ENCODE data around the gene MTA1. TPM values are rescaled to one million over a fixed set of nuclear protein-coding genes. Genes with fewer than 3 reads are reported as not detected.

Gene MTA1
- total RNA-seq, 1 donor = 52.7 TPM

DNA sequence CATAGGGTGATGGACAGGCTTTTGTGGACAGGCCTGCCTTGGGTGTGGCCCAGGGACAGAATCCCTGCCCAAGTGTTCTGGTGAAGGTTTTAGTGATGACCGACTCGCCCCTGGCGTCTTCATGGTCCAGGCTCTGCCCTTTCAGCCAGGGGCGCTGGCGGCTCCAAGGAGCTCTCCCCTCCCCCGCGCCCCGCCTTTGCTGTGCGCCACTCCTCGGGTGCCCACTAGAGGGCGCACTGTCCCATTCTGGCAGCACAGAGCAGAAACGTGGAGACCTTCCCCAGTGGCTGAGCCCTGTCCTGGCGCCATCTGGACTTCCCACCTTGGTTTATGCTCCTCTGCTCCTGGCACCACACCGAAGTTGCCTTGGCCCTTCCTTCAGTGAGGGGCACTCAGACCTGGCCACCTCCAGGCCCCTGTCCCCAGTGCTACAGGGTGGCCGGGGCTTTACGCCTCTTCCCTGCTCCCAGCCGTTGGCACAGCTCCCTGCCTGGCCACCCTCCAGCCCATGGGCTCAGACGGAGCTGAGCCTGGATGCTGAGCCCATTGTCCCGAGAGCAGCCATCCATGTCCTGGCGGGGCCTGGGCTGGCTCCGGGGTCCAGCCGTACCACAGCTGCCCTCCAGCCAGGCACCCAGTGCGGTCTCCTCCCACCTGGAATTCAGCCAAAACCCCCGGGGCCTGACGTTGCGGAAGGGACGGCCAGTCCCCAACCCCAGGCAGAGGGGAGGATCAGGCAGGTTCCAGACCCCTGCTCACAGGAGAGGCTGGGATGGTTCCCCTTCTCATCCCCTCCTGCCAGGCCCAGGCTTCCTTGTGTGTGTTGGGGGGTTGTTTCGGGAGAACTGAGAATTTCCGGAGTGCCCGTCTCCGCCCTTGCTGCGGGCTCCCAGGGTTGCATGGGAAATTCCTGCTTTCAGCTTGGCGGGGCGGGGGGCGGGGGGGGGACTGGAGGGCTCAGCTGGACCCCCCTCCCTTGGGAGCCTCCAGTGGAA is 61.5 kb downstream of the MTA1 start:
- peak; percentile 87 for DNase-seq (ENCODE audit: low read depth)
- TF ChIP-seq, protein P1, sequence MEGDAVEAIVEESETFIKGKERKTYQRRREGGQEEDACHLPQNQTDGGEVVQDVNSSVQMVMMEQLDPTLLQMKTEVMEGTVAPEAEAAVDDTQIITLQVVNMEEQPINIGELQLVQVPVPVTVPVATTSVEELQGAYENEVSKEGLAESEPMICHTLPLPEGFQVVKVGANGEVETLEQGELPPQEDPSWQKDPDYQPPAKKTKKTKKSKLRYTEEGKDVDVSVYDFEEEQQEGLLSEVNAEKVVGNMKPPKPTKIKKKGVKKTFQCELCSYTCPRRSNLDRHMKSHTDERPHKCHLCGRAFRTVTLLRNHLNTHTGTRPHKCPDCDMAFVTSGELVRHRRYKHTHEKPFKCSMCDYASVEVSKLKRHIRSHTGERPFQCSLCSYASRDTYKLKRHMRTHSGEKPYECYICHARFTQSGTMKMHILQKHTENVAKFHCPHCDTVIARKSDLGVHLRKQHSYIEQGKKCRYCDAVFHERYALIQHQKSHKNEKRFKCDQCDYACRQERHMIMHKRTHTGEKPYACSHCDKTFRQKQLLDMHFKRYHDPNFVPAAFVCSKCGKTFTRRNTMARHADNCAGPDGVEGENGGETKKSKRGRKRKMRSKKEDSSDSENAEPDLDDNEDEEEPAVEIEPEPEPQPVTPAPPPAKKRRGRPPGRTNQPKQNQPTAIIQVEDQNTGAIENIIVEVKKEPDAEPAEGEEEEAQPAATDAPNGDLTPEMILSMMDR (IDR thresholded peaks at IDR 0.05; ENCODE audit: insufficient read depth, low read depth, low read length) = peak; percentile 98
- peak overlapping the region; percentile 60 for H3K4me3 ChIP-seq (ENCODE audit: low read depth, low read length)

DNA sequence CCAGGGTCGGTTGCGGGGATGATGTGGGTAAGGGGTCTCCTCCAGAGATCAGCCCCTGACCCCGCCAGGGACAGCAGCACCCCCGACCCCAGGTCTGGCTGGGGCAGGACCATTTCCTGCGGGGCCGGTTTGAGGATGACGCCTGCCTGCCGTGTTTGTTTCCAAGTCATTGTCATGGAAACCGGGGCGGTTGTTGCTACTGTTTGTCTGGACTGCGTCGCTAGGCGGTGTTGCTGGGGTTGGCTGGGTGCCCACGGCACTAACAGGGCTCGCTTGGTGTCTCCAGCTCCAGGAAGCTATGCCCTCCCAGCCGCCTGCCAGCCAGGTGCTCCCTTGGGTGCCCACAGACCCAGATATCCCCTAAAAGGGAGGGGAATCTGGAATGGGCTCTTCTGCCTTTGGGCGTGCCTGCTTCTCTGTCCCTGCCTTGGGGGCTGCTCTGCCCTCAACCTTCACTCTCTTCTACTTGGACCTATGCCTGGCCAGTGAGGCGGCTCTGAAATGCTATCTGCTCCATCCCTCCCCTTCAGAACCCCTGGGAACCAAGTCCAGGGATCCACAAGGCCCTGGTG is 62.3 kb downstream of the MTA1 start:
- peak overlapping the region; percentile 60 for H3K4me3 ChIP-seq (ENCODE audit: low read depth, low read length)
- TF ChIP-seq, protein P1 (IDR thresholded peaks at IDR 0.05; ENCODE audit: insufficient read depth, low read depth, low read length) = no peak
- DNase-seq (ENCODE audit: low read depth) = peak; percentile 98

DNA sequence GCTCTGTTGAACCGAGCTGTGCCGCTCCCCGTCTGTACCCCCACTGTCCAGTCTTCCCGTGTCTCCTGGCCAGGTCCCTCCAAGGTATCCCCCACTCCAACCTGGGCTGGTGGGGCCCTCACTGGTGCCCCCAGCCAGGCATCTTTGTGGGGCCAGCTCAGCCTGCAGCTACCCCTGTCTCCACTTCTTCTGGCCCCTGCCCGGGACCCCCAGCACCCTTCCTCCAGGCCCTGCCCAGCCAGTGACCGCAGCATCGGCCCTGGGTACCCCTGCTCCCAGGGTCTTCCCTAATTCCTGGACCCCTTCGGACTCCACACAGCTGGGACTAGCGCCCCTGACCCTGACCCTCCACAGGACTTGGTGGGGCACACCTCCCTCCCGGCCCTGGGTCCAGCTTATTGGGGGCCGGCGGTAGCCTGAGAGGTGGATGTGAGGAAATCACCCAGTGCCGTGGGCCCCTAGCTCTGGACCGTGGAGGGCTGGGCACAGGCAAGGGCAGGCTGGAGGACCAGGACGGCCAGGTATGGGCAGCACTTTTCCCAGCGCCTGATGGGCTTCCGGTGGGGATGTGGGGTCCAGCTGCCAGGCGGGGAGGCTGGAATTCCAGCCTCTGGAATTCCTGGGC is 63.0 kb downstream of the MTA1 start:
- DNase-seq (ENCODE audit: low read depth) = no peak
- TF ChIP-seq, protein P1 (IDR thresholded peaks at IDR 0.05; ENCODE audit: insufficient read depth, low read depth, low read length) = no peak
- H3K4me3 ChIP-seq (ENCODE audit: low read depth, low read length) = no peak overlapping the region

DNA sequence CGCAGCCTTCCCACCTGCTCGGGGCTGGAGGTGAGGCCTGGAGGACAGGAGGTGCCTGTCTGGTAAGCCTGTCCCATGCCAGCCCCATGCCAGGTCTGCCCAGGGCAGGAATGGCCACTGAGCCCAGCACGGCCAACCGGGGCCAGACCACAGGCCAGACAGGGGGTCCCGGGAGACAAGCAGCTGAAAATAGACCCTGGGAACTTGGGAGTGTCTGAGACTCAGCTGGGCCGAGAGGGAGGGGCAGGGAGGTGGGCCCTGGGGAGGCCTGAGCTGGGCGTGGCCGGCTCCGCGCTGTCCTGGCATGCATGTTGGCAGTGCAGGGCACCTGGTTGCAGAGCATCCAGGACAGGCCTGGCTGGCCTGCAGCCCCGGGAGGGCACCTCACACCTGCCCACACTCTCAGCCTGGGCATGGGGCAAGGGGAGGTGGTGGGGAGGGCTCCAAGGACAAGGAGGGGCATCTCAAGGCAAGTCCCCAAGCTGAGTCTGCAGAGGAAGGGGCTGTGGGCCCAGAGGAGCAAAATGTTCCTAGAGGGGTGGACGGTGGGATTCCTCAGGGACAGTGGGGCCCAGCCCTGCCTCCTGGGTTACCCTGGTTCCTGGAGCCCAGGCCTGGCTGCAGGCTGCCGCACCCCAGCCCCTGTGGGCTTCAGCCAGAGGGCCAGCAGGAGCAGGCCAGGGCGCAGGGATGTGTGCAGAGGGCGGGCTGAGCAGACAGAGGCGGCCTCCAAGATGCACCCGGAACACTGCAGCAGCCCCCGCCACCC is 63.9 kb downstream of the MTA1 start:
- no peak for DNase-seq (ENCODE audit: low read depth)
- TF ChIP-seq, protein P1 (IDR thresholded peaks at IDR 0.05; ENCODE audit: insufficient read depth, low read depth, low read length) = no peak
- no peak overlapping the region for H3K4me3 ChIP-seq (ENCODE audit: low read depth, low read length)

DNA sequence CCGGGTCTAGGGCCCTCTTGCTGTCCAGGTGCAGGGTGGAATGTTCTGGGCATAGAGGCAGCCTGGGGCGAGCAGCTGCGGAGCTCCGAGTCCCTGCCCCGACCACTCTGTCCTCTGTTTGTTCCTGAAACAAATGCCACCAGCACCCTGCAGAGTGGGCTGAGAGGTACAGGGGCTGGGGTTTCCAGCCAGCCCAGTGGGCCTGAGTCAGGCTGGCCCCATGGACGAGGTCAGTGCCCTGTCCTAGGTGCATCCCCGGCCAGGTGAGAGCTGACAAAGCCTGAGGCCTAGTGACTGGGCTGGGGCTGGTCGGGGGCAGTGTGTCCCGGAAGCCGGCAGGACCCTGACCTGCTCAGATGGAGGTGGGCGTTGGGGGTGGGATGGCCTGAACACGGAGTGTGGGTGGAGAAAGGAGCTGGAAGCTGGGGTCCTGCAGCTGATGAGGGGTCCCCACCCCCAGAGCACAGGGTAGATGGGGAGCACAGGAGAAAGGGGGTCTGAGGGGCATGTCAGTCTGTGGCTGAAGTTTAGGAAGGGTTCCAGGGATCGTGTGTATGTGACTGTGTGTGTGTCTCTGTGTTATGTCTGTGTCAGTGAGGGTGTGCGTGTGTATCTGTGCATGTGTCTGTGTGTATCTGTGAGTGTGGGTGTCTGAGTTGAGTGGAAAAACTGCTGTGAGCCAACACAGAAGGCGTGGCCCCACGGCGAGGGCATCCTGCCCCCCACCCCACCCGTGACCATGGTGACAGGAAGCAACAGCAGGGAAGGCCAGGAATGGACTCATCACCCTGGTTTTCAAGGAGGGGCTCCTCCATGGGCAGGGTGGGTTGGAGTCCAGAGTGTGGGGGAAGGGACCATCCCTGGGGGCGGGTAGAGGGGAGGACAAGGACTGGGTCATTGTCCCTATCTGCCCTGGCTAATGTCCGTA is 64.7 kb downstream of the MTA1 start:
- no peak for DNase-seq (ENCODE audit: low read depth)
- no peak overlapping the region for H3K4me3 ChIP-seq (ENCODE audit: low read depth, low read length)
- TF ChIP-seq, protein P1 (IDR thresholded peaks at IDR 0.05; ENCODE audit: insufficient read depth, low read depth, low read length) = no peak
